Measurements from ENCODE around the gene BPIFB4.
"Not testable (repeated sequence)": the region's sequence is repeated elsewhere in the genome, so short reads cannot be mapped to it uniquely, and the experiment has no call there.

Gene BPIFB4

GRCh38 chr20:33119725-33120720, 40.6 kb downstream of the BPIFB4 start:
- DNase-seq (ENCODE audit: low read depth, low spot score), result no peak

DNA sequence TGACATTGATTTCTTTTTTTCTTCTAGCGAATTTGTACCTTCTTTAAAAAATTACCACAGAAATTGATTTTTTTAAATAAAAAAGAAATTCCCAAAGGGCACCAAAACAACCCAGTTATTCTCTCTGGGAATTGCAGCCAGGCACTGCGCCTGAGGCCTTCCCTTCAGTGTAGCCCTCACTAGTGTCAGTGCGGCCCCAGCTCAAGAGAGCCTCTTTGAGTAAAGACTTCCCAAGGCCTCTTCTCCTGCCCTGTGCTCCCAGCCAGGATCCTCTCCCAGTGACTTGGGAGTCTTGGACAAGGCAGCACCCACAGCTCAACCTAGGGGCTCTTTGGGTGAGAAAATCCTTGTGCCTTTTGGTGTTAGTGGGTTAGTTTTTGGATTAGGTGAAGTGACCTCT, 41.5 kb downstream of the BPIFB4 start:
- no peak for DNase-seq (ENCODE audit: low read depth, low spot score)

GRCh38 chr20:33122297-33122696, 42.9 kb downstream of the BPIFB4 start:
- DNase-seq (ENCODE audit: low read depth, low spot score), result not testable (repeated sequence)

DNA sequence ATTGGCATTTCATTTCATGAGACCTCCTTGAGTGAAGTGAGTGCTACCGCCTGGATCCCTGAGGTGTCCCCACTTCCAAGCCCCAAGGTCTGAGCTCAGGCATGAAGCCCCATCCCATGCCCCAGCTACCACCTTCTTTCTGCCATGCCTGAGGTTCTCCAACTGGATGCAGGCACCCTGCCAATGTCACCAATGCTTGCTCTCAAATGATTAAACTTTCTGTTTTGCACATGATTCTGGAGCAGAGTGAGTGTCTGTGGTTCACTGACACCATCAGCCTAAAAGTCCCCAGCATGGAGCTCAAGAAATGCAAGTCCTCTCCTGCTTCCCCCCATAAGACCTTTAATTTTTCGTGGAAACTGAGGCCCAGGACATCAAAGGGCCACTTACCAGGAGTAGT, 44.8 kb downstream of the BPIFB4 start:
- no peak for DNase-seq (ENCODE audit: low read depth, low spot score)

GRCh38 chr20:33124994-33125393, 45.6 kb downstream of the BPIFB4 start:
- DNase-seq (ENCODE audit: low read depth, low spot score), result no peak

- DNase-seq (ENCODE audit: low read depth, low spot score), result no peak
These were observed 46.5 kb downstream of the BPIFB4 start for GRCh38 chr20:33125983-33126382.

GRCh38 chr20:33127422-33128097, 48.1 kb downstream of the BPIFB4 start:
- no peak for DNase-seq (ENCODE audit: low read depth, low spot score)

- DNase-seq (ENCODE audit: low read depth, low spot score), result no peak
These were observed 51.2 kb downstream of the BPIFB4 start for GRCh38 chr20:33130568-33131061.

DNA sequence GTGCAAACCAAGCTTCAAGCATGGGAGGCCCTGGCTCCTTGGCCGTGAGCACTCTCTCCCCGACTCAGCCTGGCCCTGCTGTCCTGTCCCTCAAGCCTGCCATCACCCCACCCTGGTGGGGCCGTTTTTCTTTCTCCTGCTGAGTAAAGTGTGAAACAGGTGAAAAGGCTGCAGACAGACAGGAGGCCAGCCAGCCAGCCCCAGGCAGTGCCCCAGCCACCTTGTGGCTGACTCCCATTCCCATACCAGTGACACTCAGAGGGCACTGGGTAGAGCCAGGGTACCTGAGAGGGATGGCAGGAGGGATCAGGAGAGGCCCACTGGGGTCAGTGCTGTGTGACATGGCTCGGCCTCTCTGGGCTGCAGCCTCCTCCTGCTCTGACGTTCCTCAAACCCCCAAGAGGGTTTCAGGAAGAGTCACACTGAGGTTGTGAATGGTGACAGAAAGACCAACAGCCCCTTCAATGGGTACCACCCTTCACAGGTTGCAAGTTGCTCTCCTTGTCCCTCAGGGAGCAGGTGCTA, 52.6 kb downstream of the BPIFB4 start:
- DNase-seq (ENCODE audit: low read depth, low spot score), result no peak

DNA sequence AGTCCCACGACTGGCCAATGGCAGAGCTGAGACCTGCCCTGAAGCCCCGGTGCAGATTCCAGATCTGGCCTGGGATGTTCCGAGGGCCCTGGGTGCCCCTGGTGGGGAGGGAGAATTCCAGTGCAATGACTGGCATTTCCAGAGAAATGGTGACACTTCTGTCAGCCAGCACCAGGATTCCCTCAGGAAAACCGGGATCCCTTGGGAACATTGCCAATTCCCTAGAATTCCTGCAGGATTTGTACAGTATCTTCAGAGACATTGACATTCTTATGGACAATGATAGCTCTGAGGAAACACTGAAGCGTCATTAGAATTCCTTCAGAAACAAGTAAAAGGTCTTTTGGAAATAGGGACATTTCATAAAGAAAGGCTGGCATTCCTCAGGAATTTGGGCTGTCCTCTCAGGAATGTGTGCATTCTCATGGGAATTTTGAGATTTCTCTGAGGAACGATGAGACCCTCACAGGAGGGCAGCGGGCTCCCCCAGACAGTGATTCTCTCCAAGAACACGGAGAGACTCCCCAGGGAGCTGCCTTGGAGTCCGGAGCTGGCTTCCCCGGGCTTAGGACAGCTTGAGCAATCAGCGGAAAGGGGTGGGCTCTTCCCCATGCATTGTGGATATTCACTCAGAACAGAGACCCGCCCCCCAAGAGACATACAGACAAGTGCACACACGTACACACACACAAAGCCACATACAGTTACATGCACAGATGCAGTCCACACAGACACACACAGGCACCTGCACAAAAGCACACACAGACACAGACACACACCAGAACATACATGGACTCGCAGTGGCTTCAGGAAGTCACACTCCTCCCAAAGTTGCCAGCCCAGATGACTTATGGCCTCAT, 53.3 kb downstream of the BPIFB4 start:
- no peak for DNase-seq (ENCODE audit: low read depth, low spot score)

- no peak for DNase-seq (ENCODE audit: low read depth, low spot score)
These were observed 54.0 kb downstream of the BPIFB4 start for GRCh38 chr20:33133373-33133941.

DNA sequence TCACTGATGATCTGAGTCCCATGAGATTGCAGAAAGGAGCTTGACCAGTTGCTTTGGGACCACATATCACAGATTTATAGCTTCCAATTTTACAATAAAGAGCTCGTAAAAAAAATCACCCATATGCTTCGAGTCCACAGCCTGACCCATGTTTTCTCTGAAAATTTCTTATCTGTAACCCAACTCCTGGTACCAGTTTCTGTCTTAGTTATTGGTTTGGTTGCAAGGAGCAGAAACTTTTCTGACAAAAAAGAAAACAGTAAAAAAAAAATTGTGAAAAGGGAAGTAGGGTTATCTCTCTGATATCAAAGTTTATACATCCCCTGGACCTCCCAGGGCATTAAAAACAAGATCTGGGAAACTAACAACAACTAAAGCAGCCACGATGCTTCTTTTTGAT, 57.8 kb downstream of the BPIFB4 start:
- DNase-seq (ENCODE audit: low read depth, low spot score), result no peak

- no peak for DNase-seq (ENCODE audit: low read depth, low spot score)
These were observed 60.0 kb downstream of the BPIFB4 start for GRCh38 chr20:33139467-33139866.

DNA sequence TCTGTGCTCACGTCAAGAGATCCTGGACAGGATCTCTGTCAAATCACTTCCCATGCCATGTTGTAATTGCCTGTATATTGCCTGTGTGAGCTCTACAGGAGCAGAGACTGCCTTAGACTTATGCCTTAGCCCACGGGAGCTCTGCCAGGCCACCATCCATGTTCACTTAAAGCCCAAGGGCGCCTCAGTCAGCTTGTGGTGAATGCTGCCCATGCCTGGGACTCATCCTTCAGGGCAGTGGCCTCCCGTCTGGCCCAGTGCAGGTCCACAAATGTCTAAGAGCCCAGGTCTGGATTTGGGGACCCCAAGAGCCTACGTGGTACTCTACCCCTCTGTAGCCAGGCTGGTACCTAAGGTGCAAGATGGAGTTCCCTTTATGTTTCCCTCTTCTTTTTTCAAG, 66.1 kb downstream of the BPIFB4 start:
- no peak for DNase-seq (ENCODE audit: low read depth, low spot score)

GRCh38 chr20:33147299-33147698, 67.9 kb downstream of the BPIFB4 start:
- DNase-seq (ENCODE audit: low read depth, low spot score), result no peak

- no peak for DNase-seq (ENCODE audit: low read depth, low spot score)
These were observed 68.6 kb downstream of the BPIFB4 start for GRCh38 chr20:33148040-33148439.

DNA sequence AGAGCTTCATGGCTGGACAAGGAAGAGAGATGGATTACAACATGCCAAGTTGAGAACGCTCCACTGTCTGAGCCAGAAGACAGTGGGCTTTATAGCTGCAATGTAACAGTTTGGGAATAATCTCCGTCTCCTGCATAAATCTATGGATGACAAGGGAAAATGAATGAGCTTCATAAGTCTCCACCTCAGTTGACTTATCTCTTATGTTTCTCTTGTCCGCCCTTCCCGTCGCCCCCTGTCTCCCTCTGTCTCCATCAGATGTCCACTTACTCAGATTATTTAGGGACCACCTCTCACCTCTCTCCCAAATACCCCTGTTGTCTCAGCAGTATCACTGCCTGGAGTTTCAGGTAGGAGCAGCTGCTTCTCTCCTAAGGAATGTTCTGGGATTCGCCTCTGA, 74.8 kb downstream of the BPIFB4 start:
- no peak for DNase-seq (ENCODE audit: low read depth, low spot score)

DNA sequence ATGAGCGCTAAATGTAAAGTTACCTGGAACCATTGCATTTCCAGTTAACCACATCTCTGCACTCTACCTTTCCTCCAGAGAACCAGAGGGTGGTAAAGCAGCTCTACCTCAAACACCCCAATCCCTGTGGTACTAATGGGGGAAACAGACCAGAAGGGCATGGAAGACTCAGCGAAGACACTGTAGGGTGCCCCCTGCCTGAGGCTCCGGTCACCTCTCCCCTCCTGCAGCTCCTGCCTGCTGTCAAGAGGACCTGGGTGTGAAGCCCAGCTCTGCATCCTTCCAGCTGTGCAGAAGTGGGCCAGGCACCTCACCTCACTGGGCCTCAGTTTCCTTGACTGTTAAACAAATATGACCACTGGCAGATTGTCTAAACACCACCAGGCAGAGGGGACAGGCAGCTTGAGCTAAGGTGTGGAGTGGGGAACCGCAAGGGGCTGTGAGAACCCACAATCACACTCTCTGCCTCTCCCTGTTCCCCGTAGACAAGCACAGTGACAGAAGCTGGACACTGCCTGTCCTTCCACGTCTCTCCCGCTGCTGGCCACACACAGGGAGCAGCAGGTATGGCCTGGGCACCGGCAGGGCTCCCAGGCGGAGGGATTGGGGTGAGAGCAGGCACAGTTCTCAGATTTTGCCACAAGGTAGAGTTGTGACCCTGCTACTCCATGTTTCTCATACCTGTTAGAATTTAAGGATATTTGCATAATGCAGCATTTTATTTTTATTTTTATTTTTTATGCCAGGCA, 79.4 kb downstream of the BPIFB4 start:
- DNase-seq (ENCODE audit: low read depth, low spot score), result no peak

DNA sequence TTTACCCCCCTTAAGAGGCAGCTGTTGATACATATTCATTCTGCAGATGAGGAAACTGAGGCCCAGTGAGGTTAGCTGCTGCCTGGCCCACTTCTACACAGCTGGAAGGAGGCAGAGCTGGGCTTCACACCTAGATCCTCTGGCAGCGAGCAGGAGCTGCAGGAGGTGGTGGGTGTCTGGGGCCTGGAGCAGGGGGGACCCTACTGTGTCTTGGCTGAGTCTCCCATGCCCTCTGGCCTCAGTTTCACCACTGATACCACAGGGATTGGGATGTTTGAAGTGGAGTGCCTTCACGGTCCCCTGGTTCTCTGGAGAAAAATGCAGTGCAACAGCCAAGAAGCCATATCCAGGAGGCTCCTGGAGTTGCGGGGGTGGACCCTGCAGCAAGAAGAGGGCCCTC, 80.3 kb downstream of the BPIFB4 start:
- no peak for DNase-seq (ENCODE audit: low read depth, low spot score)

DNA sequence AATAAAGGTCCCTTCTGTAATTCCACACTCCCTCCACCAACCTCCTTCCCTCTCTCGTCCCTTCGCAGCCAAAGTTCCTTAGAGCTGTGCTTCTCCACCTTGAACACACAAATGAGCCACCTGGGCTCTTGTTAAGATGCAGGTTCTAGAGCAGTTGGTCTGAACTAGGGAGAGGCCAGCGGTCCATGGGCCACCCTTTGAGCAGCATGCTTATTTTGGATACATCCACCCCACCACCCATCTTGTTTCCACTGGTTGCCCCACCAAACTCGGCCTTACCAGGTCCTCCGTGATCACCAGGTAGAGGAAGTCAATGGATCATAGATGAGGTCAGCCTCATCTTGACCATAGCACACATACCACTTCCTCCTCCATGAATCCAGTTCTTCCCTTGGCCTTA, 81.2 kb downstream of the BPIFB4 start:
- no peak for DNase-seq (ENCODE audit: low read depth, low spot score)

All from smooth muscle cell of the brain vasculature (primary cell).